Measurements from ENCODE around the gene SCAMP5. TPM values are rescaled to one million over a fixed set of nuclear protein-coding genes. Genes with fewer than 3 reads are reported as not detected.
A peak's percentile ranks its signal among the peaks of the same experiment; 100 is the strongest.

Gene SCAMP5
- total RNA-seq, 1 donor, result 0.43 TPM

DNA sequence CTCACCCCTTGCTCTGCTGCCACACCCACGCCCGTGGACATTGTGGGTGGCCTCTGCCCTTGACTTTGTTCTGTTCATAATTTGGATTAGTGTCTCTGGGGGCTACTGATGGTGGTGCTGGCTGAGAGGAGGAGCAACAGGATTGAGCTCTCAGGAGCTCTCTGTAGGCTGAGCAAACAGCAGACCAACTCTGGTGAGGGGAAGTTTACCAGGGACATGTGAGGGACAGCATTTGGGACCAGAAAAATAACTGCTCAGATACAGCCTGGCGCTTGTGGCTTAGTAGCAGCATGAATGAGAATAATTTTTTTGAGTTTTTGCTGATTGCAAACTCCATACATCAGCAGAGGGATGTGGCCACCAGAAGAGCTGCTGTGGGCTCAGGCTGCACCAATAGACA lies 42.9 kb downstream of the SCAMP5 start:
- TF ChIP-seq, protein P1, sequence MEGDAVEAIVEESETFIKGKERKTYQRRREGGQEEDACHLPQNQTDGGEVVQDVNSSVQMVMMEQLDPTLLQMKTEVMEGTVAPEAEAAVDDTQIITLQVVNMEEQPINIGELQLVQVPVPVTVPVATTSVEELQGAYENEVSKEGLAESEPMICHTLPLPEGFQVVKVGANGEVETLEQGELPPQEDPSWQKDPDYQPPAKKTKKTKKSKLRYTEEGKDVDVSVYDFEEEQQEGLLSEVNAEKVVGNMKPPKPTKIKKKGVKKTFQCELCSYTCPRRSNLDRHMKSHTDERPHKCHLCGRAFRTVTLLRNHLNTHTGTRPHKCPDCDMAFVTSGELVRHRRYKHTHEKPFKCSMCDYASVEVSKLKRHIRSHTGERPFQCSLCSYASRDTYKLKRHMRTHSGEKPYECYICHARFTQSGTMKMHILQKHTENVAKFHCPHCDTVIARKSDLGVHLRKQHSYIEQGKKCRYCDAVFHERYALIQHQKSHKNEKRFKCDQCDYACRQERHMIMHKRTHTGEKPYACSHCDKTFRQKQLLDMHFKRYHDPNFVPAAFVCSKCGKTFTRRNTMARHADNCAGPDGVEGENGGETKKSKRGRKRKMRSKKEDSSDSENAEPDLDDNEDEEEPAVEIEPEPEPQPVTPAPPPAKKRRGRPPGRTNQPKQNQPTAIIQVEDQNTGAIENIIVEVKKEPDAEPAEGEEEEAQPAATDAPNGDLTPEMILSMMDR (IDR thresholded peaks at IDR 0.05; ENCODE audit: insufficient read depth, low read depth, low read length), result no peak
- H3K4me3 ChIP-seq (ENCODE audit: low read depth, low read length), result no peak overlapping the region
- no peak for DNase-seq (ENCODE audit: low read depth)

DNA sequence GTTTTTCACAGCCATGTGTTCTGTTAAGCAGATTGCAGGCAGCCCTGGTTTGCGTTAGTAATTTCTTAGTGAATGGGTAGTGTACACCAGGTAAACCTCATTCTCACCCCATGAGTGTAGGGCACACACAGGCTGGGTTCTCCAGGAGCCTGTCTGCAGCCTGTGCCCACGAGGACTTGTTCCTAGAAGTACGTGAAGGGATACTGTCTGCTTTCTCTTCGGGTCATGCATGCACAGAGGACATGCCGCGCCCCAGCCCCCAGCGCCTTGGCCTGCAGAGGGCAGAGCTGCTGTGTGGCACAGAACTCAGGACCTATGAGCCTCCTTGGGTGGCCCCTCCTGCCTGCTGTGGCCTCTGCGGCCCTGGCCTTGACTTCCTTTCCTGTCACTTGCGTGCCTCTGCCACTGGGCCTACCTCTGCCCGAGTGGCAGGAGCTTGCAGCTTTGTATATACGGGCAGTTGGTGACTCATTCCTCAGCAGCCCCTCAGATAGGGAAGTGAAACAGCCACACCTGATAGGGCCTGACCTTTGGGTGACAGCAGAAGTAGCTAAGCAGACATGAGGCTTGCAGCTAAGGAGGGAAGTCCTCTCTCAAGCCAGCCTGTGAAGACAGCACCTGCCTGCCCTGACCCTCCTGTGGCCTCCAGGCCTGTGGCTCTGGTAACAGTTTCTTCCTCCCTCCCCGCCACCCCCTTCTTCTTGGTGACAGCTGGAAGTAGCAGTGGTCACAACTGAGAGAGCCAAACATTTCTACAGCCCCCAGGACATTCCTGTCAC lies 47.6 kb downstream of the SCAMP5 start:
- H3K4me3 ChIP-seq (ENCODE audit: low read depth, low read length), result no peak overlapping the region
- peak; percentile 81 for DNase-seq (ENCODE audit: low read depth)
- TF ChIP-seq, protein P1 (IDR thresholded peaks at IDR 0.05; ENCODE audit: insufficient read depth, low read depth, low read length), result peak; percentile 56

DNA sequence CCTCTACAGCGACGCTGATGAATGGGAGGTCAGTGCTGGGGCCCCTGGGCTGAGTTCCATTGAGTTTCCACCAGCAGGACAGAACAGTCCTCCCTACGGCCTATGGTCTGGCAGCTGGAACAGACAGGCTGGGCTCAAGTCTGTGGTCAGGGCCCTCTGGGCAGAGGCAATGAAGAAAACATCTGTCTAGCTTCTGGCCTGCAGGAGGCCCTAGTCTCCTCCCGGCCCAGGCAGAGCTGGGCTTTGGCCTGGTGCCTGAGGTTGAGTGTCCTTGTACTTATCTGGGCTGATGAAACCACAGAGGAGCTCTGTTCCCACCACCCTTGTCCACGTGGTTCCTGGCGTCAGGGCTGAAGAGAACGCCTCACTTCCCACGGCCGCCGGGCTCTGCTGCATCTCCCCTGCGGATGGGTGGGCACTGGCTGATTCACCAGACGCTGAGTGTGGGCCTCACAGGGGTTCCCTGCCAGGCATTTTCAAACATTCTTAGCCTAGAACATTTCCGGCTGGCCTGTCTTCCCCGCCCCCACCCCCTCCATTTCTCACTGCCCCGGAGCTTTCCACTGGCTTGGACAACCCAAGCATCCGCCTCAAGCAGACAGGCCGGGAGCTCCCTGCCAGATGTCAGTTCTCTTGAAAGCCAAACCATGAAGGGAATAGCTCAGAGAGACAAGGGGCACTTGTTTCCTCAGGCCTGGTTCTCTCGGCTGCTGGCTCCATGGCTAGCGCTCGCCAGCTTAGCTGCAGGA lies 48.3 kb downstream of the SCAMP5 start:
- TF ChIP-seq, protein P1 (IDR thresholded peaks at IDR 0.05; ENCODE audit: insufficient read depth, low read depth, low read length), result peak; percentile 61
- peak overlapping the region; percentile 21 for H3K4me3 ChIP-seq (ENCODE audit: low read depth, low read length)
- peak; percentile 100 for DNase-seq (ENCODE audit: low read depth)

DNA sequence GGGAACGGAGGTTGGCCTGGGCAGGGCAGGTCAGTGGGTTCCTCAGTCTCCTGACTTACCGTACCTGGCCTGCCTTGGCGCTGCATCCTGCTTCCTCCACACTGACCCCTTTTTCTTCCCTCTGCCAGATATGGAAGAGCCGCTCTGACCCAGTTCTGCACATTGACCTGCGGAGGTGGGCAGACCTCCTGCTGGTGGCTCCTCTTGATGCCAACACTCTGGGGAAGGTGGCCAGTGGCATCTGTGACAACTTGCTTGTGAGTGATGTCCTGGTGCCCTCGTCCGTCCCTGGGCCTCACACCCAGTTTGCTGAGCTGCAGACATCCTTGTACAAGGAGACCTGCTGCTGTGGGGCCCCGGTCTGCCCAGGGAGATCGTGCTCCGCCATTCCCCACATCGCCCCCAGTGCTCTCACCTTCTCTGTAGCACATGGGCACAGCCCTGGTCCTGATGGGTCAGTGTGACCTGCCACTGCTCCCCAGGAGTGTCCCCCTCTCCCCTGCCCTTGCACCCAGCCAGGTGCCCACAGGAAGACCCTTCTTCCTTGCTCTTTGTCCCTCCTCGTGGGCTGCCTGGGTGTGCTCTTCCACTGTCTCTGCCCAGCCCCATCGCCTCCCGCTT lies 49.0 kb downstream of the SCAMP5 start:
- TF ChIP-seq, protein P1 (IDR thresholded peaks at IDR 0.05; ENCODE audit: insufficient read depth, low read depth, low read length), result no peak
- H3K4me3 ChIP-seq (ENCODE audit: low read depth, low read length), result peak overlapping the region; percentile 21
- DNase-seq (ENCODE audit: low read depth), result no peak

DNA sequence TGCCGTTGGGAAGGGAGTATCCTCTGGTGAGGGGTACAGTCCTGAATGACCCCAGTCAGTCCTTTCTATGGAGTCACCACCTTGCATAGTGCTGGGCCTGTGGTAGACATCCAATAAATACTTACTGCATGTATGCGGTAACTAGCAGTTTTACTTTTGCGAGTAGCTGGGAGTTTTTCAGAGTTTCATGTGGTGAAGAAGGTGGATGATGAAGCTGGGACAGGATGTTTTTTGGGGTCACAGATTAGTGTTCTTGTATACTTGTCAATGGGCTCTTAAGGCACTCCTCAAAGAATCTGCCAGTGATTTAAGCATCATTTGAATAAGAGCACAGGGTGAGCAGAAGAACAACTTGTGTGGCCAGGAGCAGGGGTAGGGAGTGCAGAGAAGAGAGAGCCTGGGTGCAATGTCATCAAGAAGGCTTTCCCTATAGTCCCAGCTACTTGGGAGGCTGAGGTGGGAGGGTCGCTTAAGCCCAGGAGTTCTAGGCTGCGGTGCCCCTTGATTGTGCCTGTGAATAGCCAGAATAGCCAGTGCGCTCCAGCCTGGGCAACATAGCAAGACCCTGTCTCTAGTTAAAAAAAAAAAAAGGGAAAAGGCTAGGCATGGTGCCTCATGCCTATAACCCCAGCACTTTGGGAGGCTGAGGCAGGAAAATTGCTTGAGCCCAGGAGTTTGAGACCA lies 50.1 kb downstream of the SCAMP5 start:
- DNase-seq (ENCODE audit: low read depth), result no peak
- TF ChIP-seq, protein P1 (IDR thresholded peaks at IDR 0.05; ENCODE audit: insufficient read depth, low read depth, low read length), result no peak

DNA sequence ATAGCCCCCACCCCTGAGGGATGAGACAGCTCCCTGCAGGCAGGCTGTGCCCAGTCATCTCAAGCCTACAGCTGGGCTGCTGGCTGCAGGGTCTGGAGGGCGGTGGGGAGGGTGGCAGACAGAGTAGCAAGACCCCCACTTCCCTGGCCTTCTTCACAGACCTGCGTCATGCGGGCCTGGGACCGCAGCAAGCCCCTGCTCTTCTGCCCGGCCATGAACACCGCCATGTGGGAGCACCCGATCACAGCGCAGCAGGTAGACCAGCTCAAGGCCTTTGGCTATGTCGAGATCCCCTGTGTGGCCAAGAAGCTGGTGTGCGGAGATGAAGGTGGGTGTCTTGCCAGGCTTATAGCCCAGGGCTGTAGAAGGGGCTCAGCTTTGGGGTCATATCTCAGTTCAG lies 53.0 kb downstream of the SCAMP5 start:
- H3K4me3 ChIP-seq (ENCODE audit: low read depth, low read length), result no peak overlapping the region
- no peak for DNase-seq (ENCODE audit: low read depth)
- TF ChIP-seq, protein P1 (IDR thresholded peaks at IDR 0.05; ENCODE audit: insufficient read depth, low read depth, low read length), result no peak

More for the DNA sequence above, 50.1 kb downstream of the SCAMP5 start:
- no peak overlapping the region for H3K4me3 ChIP-seq (ENCODE audit: low read depth, low read length)

Measured in fibroblast of villous mesenchyme (primary cell).